Suppressor macrophage treated with lipopolysaccharide for 4 hours (primary cell): ENCODE data around the gene SERPINA6.
"Not testable (repeated sequence)": the region's sequence is repeated elsewhere in the genome, so short reads cannot be mapped to it uniquely, and the experiment has no call there.

Source experiments
- DNase-seq: peaks from one replicate; pipeline ENCODE4 v3.0.0-alpha.2; 2020

The SERPINA6 gene

GRCh38 chr14:94291906-94292525 is 31.1 kb downstream of the SERPINA6 start:
- DNase-seq: no peak

GRCh38 chr14:94291159-94291905 is 31.8 kb downstream of the SERPINA6 start:
- DNase-seq: no peak

- DNase-seq: no peak
Measured at GRCh38 chr14:94290197-94290596, 32.9 kb downstream of the SERPINA6 start.

- no peak for DNase-seq
Measured at GRCh38 chr14:94288610-94289465, 34.3 kb downstream of the SERPINA6 start.

- peak; percentile 17 for DNase-seq
Measured at GRCh38 chr14:94285158-94285557, 38.0 kb downstream of the SERPINA6 start.

GRCh38 chr14:94284221-94284620 is 38.9 kb downstream of the SERPINA6 start:
- no peak for DNase-seq

GRCh38 chr14:94282991-94283723 is 40.0 kb downstream of the SERPINA6 start:
- no peak for DNase-seq

GRCh38 chr14:94278731-94279130 is 44.4 kb downstream of the SERPINA6 start:
- no peak for DNase-seq

GRCh38 chr14:94276898-94277561 is 46.1 kb downstream of the SERPINA6 start:
- DNase-seq: not testable (repeated sequence)

GRCh38 chr14:94269156-94269555 is 54.0 kb downstream of the SERPINA6 start:
- DNase-seq: no peak

- not testable (repeated sequence) for DNase-seq
Measured at GRCh38 chr14:94268582-94268981, 54.6 kb downstream of the SERPINA6 start.

GRCh38 chr14:94267352-94267751 is 55.8 kb downstream of the SERPINA6 start:
- no peak for DNase-seq

GRCh38 chr14:94264195-94264594 is 58.9 kb downstream of the SERPINA6 start:
- not testable (repeated sequence) for DNase-seq
